GM21723 (cell line): ENCODE results near the gene ZNRF3.
"Not testable (repeated sequence)": the region's sequence is repeated elsewhere in the genome, so short reads cannot be mapped to it uniquely, and the experiment has no call there.

Experiments
- ATAC-seq: cut with Tn5 transposase; IDR thresholded peaks from one replicate; pipeline ENCODE4 v1.9.1; 2021; ENCODE audit warnings: mild to moderate bottlenecking, moderate library complexity; ENCODE audit not compliant: unreplicated experiment

ZNRF3 gene

DNA sequence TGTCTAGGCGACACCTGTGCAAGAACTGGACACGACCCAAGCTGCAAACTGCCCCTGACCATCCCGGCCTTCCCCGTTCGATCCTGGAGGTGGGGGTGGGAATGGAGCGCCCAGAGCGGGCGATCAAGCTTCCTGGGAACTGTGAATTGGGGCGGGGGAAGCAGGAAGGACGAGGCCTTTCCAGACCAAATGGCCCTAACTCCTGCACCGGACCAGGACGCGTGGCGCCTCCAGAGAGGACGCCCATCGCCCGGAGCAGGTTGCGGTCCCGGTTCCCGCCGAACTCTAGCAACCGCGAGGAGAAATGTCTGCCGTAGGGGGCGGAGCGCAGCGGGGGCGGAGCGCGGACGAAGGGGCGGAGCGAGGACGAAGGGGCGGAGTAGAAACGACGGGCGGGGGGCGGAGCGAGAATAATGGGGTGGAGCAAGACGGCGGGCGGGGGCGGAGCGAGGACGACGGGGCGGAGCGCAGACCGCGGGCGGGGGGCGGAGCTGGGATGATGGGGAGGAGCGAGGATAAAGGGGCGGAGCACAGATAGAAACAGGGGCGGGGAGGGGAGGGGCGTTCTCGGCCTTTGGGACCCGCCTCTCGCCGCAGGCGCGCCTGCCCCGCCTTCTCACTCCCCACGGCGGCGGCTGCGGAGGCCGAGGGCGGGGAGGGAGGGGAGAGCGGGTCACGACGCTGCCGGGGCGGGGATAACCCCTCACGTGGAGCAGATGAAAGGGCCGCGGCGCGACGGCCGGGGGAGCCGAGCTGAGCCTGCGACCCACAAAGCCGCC lies at the start of gene ZNRF3:
ZNRF3 (plus strand) TSS at position 695 of the 779 bp plus-strand sequence. CDS start 195 bp downstream, outside the sequence.
- ATAC-seq: peak; percentile 66

DNA sequence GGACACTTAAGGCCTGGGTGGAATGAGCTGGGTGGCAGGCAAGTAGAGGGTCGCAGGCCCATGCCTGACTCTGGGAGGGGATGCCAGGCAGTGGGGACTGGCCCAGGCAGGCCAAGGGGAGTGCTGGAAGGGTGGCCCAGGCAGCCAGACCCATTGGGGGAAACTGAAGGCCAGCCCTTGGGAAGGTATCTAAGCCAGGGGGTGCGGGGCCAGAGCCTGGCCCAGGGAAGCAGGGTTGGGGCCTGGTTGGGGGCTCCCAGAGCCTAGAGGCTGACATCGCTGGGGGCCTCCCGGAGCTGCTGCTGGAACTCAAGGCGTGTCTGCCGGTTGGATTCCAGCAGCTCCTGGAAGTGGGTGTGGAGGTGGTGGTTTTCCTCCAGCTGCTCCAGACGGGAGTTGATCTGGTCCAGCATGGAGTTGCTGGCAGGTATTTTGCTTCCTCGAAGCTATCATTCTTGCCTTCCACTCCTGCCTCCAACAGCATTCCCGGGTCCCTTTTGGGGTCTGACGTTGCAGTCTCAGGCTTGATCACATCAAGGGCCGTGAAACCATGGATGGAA lies 47.7 kb upstream of the ZNRF3 start:
- no peak for ATAC-seq

DNA sequence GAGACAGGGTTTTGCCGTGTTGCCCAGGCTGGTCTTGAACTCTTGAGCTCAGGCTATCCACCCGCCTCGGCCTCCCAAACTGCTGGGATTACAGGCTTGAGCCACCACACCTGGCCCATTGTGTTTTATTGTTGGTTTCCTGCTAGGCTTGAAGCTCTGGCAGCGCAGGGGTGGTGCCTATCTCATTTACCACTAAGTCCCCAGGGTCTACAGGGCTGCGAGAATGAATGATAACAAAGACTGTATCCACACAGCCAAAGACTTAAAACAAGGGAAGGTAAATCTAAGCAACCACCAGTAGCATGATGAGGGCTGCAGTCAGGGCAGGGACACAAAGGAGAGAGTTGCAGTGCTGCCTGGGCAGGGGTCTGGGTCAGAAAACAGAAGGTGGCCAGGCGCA lies 45.7 kb upstream of the ZNRF3 start:
- no peak for ATAC-seq

DNA sequence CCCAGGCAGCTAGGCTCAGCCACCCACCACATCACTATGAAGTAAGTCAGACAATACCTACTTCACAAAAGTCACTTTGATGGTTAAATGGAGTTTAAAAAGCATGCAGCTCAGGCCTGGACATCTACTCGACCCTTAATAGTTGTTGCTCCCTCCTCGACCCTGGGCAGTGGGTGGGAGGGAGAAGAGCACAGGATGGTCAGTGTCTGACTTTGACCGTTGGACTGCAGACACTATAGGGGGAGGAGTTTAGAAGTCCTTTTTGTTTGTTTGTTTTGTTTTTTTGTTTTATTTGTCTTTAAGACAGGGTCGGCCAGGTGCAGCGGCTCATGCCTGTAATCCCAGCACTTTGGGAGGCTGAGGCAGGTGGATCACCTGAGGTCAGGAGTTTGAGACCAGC lies 44.4 kb upstream of the ZNRF3 start:
- ATAC-seq: no peak

DNA sequence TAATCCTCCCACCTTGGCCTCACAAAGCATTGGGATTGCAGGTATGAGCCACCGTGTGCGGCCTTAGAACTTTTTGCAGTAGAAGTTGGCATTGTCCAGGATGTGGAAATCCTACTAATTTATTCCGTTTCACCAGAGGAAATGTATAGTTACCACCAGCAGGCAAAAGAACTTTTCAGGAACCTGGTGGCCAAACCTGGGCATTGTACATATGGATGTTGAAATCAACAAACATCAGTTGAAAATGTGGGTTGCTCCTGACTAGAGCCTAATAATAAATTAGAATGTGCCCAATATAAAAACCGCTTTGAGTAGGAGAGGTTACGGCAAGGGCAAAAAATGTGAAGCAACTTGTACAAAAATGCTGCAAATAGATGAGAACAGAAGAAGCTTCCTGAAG lies 42.3 kb upstream of the ZNRF3 start:
- no peak for ATAC-seq

DNA sequence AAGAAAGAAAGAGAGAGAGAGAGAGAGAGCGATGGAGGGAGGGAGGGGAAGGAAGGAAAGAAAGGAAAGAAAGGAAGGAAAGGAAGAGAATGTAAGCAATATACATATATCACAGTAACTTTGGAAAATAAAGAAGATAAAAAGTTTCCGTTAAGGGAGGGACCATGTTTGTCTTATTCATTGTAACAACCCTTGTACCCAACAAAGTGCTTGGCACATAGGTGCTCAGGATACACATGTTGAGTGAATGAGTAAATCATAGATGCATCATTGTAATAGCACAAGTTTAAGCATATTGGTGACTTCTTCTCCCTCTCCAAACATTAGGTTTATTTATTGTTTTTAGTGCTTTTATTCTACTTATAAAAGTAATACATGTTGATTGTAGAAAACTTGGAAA lies 39.7 kb upstream of the ZNRF3 start:
- no peak for ATAC-seq

DNA sequence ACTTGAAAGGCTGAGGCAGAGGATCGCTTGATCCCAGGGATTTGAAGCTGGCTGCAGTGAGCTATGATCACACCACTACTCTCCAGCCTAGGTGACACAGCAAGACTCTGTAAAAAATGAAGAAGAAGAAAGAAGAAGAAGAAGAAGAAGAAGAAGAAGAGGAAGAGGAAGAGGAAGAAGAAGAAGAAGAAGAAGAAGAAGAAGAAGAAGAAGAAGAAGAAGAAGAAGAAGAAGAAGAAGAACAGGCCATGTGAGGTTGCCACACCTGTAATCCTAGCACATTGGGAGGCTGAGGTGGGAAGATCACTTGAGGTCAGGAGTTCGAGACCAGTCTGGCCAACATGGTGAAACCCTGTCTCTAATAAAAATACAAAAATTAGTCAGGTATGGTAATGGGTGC lies 39.1 kb upstream of the ZNRF3 start:
- not testable (repeated sequence) for ATAC-seq

DNA sequence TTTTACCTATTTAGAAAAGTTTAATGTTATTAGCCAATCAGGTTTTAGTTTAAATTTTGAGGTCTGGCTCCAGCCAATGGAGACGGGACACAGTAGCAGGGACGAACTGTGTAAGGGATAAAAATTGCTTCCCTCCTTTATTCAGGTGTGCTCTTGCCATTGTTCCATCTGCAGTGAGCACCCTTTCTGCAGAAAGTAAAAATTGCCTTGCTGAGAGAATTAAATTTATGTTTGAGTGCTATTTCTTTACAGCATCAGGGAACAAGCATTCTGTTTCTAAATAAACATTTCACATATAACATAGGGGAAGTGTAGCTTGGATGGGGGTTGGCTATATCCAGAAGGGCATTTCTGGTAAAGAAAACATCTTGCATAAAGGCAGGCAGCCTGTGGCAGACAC lies 36.4 kb upstream of the ZNRF3 start:
- no peak for ATAC-seq

DNA sequence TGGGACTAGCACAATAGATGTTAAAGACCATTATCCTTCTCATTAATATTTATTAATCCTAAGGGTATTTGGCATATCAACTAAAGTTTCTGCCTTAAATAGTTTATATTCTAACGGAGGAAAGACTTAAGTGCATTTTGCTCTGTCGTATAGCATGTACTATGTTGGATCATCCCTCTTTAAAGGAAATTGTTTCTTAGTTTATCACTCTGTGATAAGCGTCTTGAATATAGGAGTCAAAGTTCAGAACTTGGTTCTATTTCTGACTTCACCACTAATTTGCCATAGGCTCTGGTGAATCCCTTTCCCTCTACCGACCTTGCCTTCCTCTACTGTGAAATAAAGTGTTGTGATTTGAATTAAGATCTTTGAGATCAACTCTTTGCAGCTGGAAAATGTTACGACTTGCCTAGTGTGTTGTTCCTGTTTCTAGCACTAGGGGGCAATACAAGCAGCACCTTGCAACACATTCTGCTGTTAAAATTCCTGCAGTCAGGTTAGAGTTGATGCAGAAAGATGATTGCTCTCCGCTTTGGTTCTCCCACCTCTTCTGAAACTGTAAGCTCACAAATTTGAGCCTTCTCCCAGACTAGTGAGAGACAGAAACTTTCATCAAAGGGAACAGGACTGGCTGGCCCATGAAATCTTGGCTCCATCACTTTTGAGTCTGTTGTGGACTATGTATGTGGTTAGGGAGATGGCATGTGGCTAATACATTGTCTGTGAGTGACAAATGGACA lies 27.8 kb upstream of the ZNRF3 start:
- no peak for ATAC-seq

DNA sequence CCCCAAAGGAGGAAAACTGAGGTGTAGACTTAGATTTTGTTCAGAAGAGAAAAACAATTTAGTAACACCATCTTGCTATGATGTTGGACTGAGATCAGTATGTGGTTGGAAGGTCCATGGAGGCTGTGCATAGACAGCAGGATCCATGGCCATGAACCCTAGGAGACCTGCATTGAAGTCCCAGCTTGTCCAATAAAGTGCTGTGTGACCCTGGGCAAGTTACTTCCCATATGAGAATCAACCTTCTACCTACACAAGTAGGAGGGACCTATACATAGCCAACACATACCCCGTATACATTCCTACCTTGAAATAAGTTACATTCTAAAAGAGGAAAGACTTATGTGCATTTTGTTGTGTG lies 27.3 kb upstream of the ZNRF3 start:
- no peak for ATAC-seq

DNA sequence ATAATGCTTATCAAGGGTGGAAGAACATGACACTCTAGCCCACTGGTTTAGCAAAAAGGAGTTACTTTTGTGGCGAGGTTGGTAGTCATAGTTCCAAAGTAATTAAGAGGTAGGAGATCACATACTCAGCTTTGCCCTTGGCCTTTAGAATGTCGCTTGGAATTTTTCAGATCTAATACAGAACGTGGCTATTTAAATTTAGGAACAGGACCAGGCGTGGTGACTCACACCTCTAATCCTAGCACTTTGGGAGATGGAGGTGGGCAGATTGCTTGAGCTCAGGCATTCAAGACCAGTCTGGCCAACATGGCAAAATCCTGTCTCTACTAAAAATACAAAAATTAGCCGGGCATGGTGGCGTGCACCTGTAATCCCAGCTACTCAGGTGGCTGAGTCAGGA lies 26.1 kb upstream of the ZNRF3 start:
- ATAC-seq: no peak

DNA sequence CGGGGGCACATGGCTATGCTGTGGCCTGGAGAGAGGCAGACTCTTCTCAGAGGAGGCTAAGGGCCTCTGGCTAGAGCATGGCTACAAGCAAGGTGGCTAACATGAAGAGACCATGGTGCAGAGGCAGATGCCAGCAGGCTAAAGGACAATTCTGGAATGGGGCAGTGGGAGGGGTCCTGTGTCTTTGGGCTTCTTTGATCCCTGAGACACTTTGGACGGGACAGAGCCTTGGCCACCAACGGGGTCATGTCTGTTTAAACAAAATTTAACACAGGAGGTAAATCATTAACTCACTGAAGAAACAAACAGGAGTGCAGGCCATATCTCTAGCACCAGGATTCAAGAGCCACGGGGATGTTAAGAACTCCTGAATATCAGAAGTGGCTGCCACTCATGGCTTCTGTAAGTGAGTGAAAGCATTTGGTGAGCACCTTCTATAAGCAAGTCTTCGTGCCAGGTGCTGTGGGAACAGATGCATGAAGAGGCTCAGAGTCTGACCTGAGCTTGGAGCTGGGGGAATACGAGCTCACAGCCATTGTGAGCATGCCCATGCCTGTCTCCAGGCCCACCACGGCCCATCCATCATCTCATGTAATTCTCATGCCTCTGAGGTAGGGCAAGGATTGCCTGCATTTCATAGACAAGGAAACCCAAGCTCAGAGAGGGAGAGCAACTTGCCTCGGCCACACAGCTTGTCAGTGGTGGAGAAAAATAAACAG lies 18.3 kb upstream of the ZNRF3 start:
- ATAC-seq: no peak

DNA sequence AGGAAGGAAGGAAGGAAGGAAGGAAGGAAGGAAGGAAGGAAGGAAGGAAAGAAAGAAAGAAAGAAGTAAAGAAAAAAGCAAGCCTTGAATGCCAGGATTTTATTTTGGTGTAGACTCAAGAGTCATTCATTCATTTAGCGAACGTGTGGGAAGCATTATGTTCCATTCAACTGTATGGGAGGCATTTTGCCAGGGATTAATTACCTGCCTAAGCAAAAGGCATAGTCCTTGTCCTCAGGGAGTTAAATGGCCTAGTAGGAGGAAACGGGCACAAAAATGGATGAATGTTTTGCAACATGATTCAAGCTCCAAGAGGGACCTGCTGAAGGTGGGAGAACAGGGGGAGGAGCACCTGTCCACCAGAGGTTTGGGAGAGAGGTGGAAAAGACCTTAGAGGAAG lies 16.2 kb upstream of the ZNRF3 start:
- ATAC-seq: no peak

DNA sequence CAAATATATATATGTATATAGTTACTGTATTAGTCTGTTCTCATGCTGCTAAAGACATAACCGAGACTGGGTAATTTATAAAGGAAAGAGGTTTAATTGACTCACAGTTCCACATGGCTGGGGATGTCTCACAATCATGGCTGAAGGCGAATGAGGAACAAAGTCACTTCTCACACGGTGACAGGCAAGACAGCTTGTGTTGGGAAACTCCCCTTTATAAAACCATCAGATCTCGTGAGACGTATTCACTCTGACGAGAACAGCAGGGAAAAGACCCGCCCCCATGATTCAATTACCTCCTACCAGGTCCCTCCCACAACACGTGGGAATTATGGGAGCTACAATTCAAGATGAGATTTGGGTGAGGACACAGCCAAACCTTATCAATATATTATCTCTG lies 15.0 kb upstream of the ZNRF3 start:
- ATAC-seq: not testable (repeated sequence)

DNA sequence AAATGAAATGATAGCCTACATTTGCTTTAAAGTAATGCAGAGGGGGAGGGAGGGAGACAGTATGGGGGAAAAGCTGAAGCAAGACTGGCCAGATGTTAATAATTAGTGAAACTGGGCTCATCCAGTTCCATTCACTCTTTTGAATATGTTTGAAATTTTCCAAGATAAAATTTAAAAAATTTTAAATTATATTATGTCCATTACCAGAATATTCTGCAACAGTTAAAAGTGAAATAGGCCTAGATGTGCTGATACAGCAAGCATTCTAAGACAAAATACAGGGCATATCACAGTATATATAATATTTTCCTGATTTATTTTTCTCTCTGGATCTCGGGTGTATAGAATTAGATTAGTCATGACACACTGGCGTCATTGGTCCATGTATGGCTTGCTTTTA lies 13.6 kb upstream of the ZNRF3 start:
- ATAC-seq: no peak

DNA sequence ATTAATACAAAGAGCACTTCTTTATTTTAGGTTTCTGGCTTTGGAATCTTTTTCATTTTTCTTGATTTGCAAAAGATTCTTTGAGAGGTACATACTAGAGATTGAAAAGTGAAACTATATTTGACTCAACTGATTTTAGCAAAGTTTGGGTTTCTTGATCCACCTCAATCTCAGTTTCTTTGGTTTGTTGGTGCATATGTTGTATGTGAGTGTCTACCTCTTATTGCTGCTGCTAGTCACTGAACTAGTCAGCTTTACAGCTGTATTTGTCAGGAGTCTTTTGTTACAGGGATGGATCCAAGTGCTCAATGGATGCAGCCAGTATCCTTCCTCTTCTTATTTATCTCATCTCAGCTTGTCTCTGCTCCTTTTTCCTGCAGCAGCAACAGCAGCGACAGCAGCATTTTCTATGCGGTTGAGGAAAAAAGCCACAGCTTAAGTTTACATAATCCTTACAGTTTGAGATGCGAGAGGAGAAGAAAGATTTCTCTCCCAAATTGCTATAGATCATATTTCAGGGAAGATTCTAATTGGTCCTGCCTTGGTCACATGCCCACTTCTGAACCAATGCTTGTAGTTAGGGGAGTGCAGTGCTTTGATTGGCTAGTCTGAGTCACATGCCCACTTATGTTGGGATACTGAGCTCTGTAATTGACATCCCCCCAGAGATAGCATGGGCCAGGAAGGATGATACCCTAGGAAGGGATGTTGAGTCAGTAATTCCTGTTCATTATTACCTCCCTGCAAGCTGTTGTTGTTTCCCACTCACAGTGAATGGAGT lies 10.0 kb upstream of the ZNRF3 start:
- ATAC-seq: no peak

DNA sequence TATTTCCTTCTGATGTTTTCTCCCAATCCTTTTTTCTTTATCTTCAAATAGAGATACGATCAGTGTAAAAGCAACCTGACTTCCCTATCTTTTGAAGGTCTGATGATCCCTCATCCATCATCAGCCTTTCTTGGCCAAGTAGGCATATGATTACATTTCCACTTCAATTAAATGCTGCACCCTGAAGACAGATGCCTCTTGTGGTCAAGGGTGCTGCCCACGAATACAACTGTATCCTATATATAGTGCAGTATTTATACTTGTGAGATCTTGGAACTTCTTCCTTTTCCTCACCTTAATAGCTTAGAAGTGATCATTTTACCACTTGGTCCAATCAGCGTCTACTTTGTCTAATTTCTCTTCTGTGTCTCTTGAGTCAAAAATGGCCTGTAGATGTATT lies 9.3 kb upstream of the ZNRF3 start:
- no peak for ATAC-seq

DNA sequence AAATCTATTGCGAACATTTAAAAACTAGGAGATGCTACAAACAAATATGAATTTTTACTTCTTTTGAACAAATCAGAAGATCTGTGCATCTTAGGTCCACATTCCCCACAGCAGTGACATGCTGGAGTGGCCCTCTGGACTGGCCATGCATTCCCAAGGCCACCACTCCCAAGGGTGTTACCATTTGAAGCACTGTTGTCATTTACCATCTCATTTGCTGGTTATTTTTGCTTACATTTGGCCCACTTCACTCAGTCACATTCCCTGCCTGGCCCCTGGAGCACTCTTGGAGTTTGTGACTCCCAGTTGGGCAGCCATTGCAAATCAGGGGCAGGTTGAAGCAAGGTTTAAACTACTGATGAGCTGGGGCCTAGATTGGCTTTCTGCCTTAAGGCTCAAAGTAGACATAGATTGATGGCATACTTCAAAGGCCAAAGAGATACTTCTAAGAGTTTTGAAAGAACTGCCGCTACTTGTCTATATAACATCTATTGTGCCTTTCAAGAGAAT lies 8.5 kb upstream of the ZNRF3 start:
- no peak for ATAC-seq

DNA sequence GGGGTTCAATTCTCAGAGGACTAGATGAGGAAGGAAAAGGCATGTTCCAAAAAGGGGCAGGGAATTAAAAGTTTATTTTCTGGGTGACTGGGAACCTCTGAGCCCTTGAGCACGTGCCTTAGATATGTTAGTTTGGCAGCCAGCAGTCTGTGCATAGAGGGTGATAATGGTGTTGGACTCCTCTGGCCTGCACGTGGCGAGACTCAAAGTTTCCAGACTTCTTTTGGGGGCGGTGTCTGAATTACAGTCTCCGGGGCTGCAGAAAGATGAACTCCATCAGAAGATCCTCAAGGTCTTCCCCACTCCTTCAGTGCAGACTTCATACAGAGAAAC lies 861 bp upstream of the ZNRF3 start:
- no peak for ATAC-seq

DNA sequence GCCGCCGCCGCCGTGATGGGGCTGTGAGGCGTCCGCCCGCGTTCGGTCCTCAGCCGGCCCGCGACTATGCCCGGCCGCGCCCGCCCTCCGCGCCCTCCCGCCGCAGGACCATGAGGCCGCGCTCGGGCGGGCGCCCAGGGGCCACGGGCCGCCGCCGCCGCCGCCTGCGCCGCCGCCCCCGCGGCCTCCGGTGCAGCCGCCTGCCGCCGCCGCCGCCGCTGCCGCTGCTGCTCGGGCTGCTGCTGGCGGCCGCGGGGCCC lies 215 bp downstream of the ZNRF3 start:
- ATAC-seq: no peak
